Measurements from ENCODE around the gene ZNF423. TPM values are rescaled to one million over a fixed set of nuclear protein-coding genes. Genes with fewer than 3 reads are reported as not detected.

Gene ZNF423
- total RNA-seq, 1 experiment from 2014 or later, result 2.0 TPM

DNA sequence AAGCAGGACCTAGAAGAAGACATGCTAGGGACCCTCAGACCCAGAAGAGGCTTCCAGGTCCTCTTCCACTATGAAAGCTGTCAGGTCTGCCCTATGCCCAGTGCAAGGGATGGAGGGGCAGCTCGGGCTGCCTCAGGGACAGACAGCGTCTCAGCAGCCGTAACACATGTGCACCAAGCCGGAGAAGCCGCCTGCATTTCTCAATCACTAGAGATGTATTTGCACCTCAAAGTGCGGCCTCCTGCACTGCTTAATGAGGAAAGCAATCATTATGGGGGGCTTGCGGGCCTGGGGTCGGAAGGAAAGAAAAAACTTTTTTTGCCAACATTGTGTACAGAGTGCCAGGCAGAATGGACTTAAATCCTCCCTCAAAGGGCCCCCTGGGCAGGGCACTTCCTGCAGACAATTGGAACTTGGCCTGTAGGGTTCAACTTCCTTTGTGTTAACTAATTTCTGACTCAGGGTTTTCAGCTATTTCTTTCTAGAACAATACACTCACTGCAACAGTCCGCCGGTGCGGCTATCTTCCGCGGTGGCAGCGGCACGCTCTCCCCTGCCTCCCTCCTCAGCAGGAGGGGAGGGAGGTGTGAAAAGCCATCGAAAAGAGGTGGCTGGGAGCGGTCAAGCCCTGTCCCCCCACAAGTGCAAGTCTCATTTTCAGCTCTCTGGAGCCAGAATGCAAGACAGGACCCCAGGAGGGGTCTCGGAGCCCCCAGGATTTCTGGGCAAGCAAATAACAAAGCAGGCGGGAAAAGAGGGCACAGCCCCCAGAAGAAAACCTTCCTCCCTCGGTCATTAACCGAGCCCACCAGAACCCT is 101.2 kb downstream of the ZNF423 start:
- peak; percentile 71 for DNase-seq (ENCODE audit: low read depth)

- peak; percentile 47 for DNase-seq (ENCODE audit: low read depth)
These were observed 105.4 kb downstream of the ZNF423 start for GRCh38 chr16:49750341-49751000.

DNA sequence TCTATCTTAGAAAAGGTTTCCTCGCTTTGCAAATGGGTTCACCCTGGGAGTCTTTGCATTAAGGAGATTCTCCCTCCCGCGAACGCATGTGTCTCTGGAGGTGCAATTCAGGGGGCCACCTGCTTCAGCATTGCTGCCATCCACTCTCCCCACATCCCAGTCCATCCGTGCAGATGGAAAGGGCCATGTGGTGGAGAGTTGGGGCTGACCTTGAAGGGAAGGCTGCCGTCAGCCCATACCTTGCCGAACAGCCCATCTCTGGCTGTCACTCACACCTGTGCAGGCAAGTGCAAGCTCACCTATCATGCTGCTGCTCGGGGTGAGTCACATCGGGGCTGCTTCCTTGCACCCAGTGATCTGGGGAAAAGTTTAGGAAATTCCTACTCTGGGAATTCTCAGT is 106.1 kb downstream of the ZNF423 start:
- no peak for DNase-seq (ENCODE audit: low read depth)

- DNase-seq (ENCODE audit: low read depth), result peak; percentile 56
These were observed 107.6 kb downstream of the ZNF423 start for GRCh38 chr16:49748322-49748721.

GRCh38 chr16:49747654-49748053 is 108.3 kb downstream of the ZNF423 start:
- DNase-seq (ENCODE audit: low read depth), result no peak

GRCh38 chr16:49746545-49746944 is 109.4 kb downstream of the ZNF423 start:
- no peak for DNase-seq (ENCODE audit: low read depth)

DNA sequence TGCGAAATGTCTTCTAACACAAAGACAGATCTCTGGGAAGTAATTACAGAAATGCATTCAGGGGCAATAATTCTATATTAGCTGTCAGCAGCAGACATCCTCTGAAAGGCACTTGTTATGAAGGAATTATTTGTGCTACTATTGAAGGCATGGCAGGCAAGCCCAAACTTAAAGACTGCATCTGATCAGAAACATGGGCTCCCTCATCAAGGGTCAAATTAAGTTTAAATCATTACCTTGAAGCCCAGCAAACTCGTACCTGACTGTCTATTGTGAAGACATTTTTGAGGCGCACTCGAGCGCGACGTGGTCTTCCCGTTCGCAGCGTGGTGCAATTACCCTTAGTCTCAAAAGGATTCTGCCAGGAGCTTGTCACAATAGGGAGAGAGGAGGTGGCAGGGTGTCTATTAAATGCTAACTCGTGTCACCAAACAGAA is 110.6 kb downstream of the ZNF423 start:
- no peak for DNase-seq (ENCODE audit: low read depth)

- no peak for DNase-seq (ENCODE audit: low read depth)
These were observed 111.4 kb downstream of the ZNF423 start for GRCh38 chr16:49744244-49745220.

DNA sequence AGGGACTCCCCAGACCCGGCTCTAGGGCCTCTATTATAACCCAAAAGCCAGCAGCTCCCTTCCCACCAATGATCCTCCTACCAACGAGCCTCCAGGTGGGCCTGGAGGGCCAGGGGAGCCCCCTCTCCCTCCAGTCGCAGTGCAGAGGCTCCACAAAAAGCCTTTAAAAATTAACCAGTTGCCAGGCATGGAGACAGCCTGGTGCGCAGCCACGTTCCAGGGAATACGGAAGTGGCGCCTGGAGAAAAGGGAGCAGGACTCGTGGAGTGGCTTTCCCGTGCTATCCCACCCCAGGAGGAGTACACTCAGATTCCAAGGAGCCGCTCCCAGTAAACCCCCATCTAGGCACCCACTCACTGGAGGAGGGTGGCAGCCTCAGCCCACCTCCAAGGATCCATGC is 112.3 kb downstream of the ZNF423 start:
- no peak for DNase-seq (ENCODE audit: low read depth)

DNA sequence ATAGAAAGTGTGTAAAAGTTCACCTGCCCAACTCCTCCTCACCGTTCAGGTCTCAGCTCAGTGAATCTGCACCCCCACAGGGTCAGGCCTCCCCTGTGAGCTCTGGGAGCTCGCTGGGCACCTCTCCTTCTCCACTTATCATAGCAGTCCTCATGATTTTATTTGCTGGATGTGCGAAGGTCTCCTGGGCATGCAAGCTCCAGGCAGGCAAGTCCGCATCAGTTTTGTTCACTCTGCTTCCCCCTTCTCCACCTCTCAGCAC is 112.8 kb downstream of the ZNF423 start:
- DNase-seq (ENCODE audit: low read depth), result no peak

DNA sequence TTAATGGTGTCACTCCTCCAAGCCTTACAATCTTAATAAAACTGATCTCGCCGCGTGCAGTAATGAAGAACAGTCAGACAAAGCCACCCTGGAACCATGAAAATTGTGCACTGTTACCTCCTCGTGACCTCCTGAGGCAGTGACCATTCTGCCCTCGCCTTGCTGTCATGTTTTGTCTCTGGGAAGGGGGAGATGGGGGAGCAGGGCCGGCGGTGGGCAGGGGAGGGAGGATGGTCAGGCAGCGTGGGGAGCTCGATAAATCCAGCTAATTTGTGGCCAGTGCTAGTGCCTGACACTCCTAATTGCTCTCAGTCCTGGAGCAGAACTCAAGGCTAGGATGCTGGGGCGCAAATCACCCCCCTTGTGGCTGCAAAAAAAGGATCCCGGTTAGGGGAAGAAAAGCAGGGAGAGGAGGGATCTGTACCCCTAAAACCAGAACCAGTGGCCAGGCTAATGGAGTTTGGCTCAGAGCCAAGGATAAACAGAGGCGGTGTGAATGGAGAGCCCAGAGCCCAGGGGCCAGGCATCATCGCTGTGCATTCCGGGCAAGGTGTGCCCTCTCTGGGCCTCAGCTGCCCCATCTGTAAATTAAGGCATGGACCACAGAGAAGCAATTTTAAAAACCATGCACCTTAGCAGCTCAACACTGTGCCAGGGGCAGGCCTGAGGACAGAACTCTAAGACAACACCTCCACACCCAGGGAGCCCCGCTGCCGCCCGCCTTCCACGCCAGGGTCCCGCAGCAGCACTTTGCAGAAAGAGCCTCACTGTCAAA is 113.3 kb downstream of the ZNF423 start:
- DNase-seq (ENCODE audit: low read depth), result no peak

DNA sequence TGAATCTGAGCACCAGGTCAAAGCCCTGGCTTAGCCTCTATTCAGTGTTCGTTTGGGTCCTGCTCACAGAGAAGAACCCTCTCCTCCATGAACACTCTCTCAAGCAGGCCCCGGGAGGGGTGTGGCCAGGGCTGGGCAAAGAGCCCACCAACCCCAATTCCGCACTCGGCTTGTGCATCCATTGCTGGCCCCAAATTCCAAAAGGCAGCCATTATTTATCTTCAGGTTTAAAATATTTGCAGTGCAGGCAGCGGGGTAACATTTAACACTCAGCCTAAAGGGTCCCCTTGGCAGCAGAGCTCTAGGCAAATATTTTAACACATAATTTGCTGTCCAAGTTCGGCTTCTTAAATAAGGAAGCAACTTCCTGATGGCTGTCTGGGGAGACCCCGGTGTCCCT is 115.7 kb downstream of the ZNF423 start:
- no peak for DNase-seq (ENCODE audit: low read depth)

DNA sequence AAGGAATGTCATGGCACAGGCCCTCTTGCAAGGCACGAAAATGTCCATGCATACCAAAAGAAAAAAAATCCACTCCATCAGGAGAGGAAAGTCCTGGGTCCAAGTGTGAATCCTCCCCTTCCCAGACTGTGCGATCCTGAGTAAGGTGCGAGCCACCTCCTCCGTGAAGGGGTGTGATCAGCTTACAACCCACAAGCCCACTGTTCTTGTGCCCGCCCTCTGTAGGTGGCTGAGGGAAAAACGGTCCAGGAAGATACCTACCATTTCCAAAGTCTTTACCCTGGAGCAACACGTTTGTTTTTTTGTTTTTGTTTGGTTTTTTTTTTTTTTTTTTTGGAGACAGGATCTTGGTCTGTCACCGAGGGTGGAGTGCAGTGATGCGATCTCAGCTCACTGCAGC is 116.5 kb downstream of the ZNF423 start:
- no peak for DNase-seq (ENCODE audit: low read depth)

- no peak for DNase-seq (ENCODE audit: low read depth)
These were observed 117.1 kb downstream of the ZNF423 start for GRCh38 chr16:49738832-49739231.

GRCh38 chr16:49738001-49738400 is 117.9 kb downstream of the ZNF423 start:
- DNase-seq (ENCODE audit: low read depth), result no peak

DNA sequence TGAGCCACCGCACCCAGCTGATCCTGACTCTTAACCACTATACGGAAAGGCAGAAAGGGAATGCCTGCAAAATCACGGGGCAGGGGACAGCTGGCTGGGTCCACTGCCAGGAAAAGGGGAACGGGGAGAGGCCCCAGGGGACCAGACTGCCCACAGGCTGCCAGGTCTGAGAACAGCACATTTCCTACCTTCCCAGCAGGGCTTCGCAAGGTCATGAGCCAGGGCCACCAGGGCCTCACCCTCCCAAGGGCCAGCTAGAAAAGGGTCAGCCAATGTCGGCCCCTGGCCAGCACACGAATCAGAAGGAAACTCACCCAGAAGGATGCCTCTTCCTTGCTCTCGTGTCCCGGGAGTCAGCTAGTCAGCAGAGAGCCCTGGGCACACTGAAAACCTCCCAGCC is 118.4 kb downstream of the ZNF423 start:
- no peak for DNase-seq (ENCODE audit: low read depth)

DNA sequence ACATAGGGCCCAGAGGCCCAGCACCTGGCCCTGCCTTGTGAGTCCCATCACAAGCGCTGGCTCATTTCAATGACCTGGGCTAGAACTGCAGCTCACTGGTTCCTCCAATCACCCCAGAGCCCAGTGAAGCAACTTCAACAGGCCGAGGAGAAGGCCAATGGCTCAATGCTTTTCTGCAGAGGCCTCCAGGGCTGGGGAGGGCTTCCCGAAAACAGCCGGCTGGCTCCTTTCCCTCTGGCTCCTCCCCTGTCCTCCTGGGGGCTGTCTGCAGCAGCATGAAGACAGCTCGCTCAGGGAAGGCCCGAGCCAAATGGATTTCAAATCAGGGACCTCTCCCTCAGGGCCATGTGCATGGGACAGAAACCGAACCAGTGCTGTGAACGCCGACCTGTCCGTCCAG is 121.6 kb downstream of the ZNF423 start:
- DNase-seq (ENCODE audit: low read depth), result no peak

GRCh38 chr16:49733313-49734009 is 122.5 kb downstream of the ZNF423 start:
- no peak for DNase-seq (ENCODE audit: low read depth)

- DNase-seq (ENCODE audit: low read depth), result no peak
These were observed 124.0 kb downstream of the ZNF423 start for GRCh38 chr16:49731911-49732310.

GRCh38 chr16:49730772-49731171 is 125.1 kb downstream of the ZNF423 start:
- no peak for DNase-seq (ENCODE audit: low read depth)

DNA sequence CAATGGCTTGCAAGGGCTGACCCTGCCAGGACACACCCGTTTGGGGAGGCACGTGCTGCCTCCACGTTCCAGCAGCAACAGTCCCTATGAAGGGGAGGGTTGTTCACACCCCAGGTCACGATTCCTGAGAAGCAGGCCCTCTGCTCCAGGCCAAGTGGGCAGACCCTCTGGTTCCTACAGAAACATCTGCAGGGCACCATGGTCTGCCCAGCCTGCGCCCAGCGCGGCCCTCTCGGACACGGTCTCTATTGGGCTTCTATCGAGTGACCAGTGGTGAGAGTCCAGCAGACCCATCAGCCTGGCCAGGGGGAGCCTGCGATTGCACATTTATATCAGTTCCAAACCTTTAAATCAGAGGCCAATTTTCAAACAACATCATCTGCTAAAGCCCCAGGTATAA is 128.3 kb downstream of the ZNF423 start:
- no peak for DNase-seq (ENCODE audit: low read depth)

All from Daoy (cell line).